Upper lobe of left lung (tissue), 6 donors: ENCODE measurements around the gene SEL1L3. TPM values are rescaled to one million over a fixed set of nuclear protein-coding genes. Genes with fewer than 3 reads are reported as not detected.

Experiments
- ATAC-seq, 2 donors: fragments of 200-7000 bp; cut with Tn5 transposase; one replicate each; pipeline ENCODE4 v1.9.1; 2022; ENCODE audit warnings: mild to moderate bottlenecking in 2 of 2, moderate library complexity in 2 of 2; ENCODE audit not compliant: low FRiP score in 2 of 2
- DNase-seq, 2 donors: peaks; one replicate each; pipeline ENCODE4 v3.0.0-alpha.2; 2019 to 2020
- H3K27ac ChIP-seq, 4 donors: fragments of 200-600 bp; sonication (generic); one replicate each; pipeline ENCODE4 v1.5.1; 2016 to 2019
- H3K27me3 ChIP-seq, 4 donors: fragments of 200-600 bp; sonication (generic); one replicate each; pipeline ENCODE4 v1.5.1; 2017 to 2019
- H3K36me3 ChIP-seq, 4 donors: fragments of 200-600 bp; sonication (generic); one replicate each; pipeline ENCODE4 v1.5.1; 2016 to 2019
- H3K4me1 ChIP-seq, 4 donors: fragments of 200-600 bp; sonication (generic); one replicate each; pipeline ENCODE4 v1.5.1; 2018 to 2019
- H3K4me3 ChIP-seq, 4 donors: fragments of 200-600 bp; sonication (generic); one replicate each; pipeline ENCODE4 v1.5.1; 2017 to 2019; ENCODE audit warnings: mild to moderate bottlenecking in 2 of 4, moderate library complexity in 1 of 4
- H3K9me3 ChIP-seq, 4 donors: fragments of 200-600 bp; sonication (generic); one replicate each; pipeline ENCODE4 v1.5.1; 2018 to 2019
- CTCF ChIP-seq, 6 experiments: fragments of 450-650 bp in 4 of 6; fragments of 200-600 bp in 2 of 6; sonication (generic) in 2 of 6; IDR thresholded peaks; one replicate each; pipeline ENCODE4 v1.5.1; 2016 to 2019; ENCODE audit warnings: antibody characterized with exemption in 6 of 6
- EP300 ChIP-seq, 4 donors: sonication (generic); formaldehyde crosslinking; IDR thresholded peaks; one replicate each; pipeline ENCODE4 v1.5.1; 2017; ENCODE audit warnings: antibody characterized with exemption in 4 of 4, control low read depth in 2 of 4
- POLR2A ChIP-seq, 4 donors: fragments of 450-650 bp; IDR thresholded peaks; one replicate each; pipeline ENCODE4 v1.5.1; 2016 to 2017; ENCODE audit warnings: antibody characterized with exemption in 4 of 4, mild to moderate bottlenecking in 2 of 4
- POLR2AphosphoS5 ChIP-seq, 2 donors: sonication (generic); formaldehyde crosslinking; IDR thresholded peaks; one replicate each; pipeline ENCODE4 v1.5.1; 2017; ENCODE audit warnings: antibody characterized with exemption in 2 of 2
- WGBS, 2 donors: methylation state at CpG; one replicate each; pipeline ENCODE4 v1.1.5; 2017 to 2018; 5-methylcytosine and 5-hydroxymethylcytosine counted together
- total RNA-seq, 6 donors: library from RNA; depleted of rRNA in 4 of 6; stranded (reverse); fragments of >200 nt in 4 of 6; gene quantifications; one replicate each; pipeline versions ENCODE4 v1.1.0 to v1.2.1, GENCODE V29; 2016 to 2021
- donor health status: DM: no; HTN: no; CAD: no; lungs with moderate emphysema.
- donor health status: DM: no; HTN: yes; CAD: no; lungs with severe emphysema.

SEL1L3 gene
- total RNA-seq, 6 donors from 2014 or later: 41.7 to 197 (median 64.7) TPM

DNA sequence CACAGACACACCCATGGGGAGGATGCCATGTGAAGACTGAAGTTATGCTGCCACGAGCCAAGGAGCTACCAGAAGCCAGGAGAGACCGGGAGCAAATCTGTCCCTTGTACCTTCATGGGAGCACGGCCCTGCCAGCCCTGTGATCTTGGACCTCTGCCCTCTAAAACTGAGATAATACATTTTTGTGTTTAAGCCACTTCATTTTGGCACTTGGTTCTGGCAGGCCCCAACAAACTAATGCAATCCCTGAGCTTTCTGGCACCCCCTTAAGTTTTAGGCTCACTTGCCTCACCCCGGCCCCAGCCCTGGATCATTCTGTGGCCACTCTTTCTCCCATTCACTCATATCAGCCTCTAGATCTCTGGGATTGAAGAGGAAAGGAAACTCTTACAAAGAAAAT is 35.4 kb downstream of the SEL1L3 start:
- Histone ChIP-seq H3K27ac (no peak overlapping the region), H3K27me3 (no peaks in the 10 kb centered on the region), H3K9me3 (no peaks in the 10 kb centered on the region), H3K4me3 (no peak overlapping the region), H3K36me3 (peaks cover 0 to 5% (median under 1%) of the 10 kb centered on the region in 4 donors), H3K4me1 (no peaks in the 10 kb centered on the region)
- peak in 1 of 2 donors; percentile 47 for ATAC-seq
- 82 to 83% methylated on average over 4 of the region's 4 CpGs for WGBS, 2 donors
- TF ChIP-seq POLR2AphosphoS5 (IDR thresholded peaks at IDR 0.05) (no peak), EP300 (IDR thresholded peaks at IDR 0.05) (no peak), CTCF (IDR thresholded peaks at IDR 0.05) (no peak), POLR2A (IDR thresholded peaks at IDR 0.05) (no peak)
- DNase-seq: no peak

DNA sequence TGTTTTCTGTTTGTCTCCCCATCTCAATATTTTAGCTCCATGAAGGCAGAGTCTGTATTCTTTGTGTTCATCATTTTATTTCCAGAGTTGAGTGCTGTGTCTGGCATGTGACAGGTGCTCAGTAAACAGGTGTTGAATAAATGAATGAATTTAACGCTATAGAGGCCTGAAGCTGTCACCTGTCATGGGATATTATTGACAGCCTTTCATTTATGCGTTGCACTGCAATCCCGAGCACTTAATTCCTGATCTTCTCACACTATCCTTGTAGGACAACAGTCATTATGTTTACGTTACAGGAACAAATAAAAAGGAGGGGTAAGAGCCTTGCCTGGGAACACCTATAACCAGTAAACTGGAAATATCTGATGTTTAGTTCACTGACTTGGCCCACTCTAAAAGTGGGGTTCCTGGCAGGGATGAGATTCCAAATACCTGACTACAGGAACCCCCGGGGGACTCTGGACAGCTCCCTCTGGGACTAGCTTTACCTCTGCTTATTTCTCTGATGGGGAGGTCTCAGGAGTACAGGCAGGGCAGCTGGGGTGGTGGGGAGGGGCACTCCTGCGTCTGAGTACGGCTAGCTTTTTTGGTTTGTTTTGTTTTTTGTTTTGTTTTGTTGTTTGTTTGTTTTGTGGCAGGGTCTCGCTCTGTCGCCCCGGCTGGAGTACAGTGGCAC is 36.6 kb downstream of the SEL1L3 start:
- H3K4me3 ChIP-seq: no peak overlapping the region
- H3K9me3 ChIP-seq: no peaks in the 10 kb centered on the region
- DNase-seq: no peak
- H3K4me1 ChIP-seq: no peaks in the 10 kb centered on the region
- no peak for ATAC-seq
- H3K27me3 ChIP-seq: no peaks in the 10 kb centered on the region
- WGBS, 2 donors: 92 to 94% methylated on average over 10 of the region's 10 CpGs
- TF ChIP-seq POLR2AphosphoS5 (IDR thresholded peaks at IDR 0.05) (no peak), POLR2A (IDR thresholded peaks at IDR 0.05) (no peak), EP300 (IDR thresholded peaks at IDR 0.05) (no peak), CTCF (IDR thresholded peaks at IDR 0.05) (no peak)
- H3K36me3 ChIP-seq: peaks cover 0 to 11% (median 2%) of the 10 kb centered on the region in 4 donors
- no peak overlapping the region for H3K27ac ChIP-seq

- TF ChIP-seq POLR2A (IDR thresholded peaks at IDR 0.05) (no peak), CTCF (IDR thresholded peaks at IDR 0.05) (no peak), EP300 (IDR thresholded peaks at IDR 0.05) (no peak), POLR2AphosphoS5 (IDR thresholded peaks at IDR 0.05) (no peak)
- ATAC-seq (no peak), DNase-seq (no peak)
- H3K4me1 ChIP-seq: no peaks in the 10 kb centered on the region
- no peaks in the 10 kb centered on the region for H3K9me3 ChIP-seq
- no peak overlapping the region for H3K4me3 ChIP-seq
- H3K36me3 ChIP-seq: peaks cover 0 to 29% (median 19%) of the 10 kb centered on the region in 4 donors
- H3K27ac ChIP-seq: no peak overlapping the region
- WGBS, 2 donors: 82 to 85% methylated on average over 7 of the region's 7 CpGs
- H3K27me3 ChIP-seq: no peaks in the 10 kb centered on the region
These were observed 39.2 kb downstream of the SEL1L3 start for GRCh38 chr4:25823632-25824031.

GRCh38 chr4:25821899-25822298 is 40.9 kb downstream of the SEL1L3 start:
- no peak overlapping the region for H3K4me3 ChIP-seq
- no peak for ATAC-seq
- H3K27me3 ChIP-seq: no peaks in the 10 kb centered on the region
- WGBS, 2 donors: 89 to 98% methylated on average over 8 of the region's 8 CpGs
- H3K9me3 ChIP-seq: no peaks in the 10 kb centered on the region
- no peaks in the 10 kb centered on the region for H3K4me1 ChIP-seq
- H3K36me3 ChIP-seq: peaks cover 0 to 41% (median 21%) of the 10 kb centered on the region in 4 donors
- H3K27ac ChIP-seq: no peak overlapping the region
- TF ChIP-seq POLR2AphosphoS5 (IDR thresholded peaks at IDR 0.05): no peak
- no peak for TF ChIP-seq POLR2A (IDR thresholded peaks at IDR 0.05)
- no peak for TF ChIP-seq EP300 (IDR thresholded peaks at IDR 0.05)
- TF ChIP-seq CTCF (IDR thresholded peaks at IDR 0.05): no peak
- DNase-seq: no peak

GRCh38 chr4:25821267-25821666 is 41.5 kb downstream of the SEL1L3 start:
- TF ChIP-seq POLR2AphosphoS5 (IDR thresholded peaks at IDR 0.05) (no peak), EP300 (IDR thresholded peaks at IDR 0.05) (no peak), POLR2A (IDR thresholded peaks at IDR 0.05) (no peak), CTCF (IDR thresholded peaks at IDR 0.05) (no peak)
- Histone ChIP-seq H3K27ac (no peak overlapping the region), H3K4me3 (no peak overlapping the region), H3K36me3 (peaks cover 0 to 46% (median 20%) of the 10 kb centered on the region in 4 donors), H3K9me3 (no peaks in the 10 kb centered on the region), H3K27me3 (no peaks in the 10 kb centered on the region), H3K4me1 (no peaks in the 10 kb centered on the region)
- 92 to 96% methylated on average over 7 of the region's 7 CpGs for WGBS, 2 donors
- ATAC-seq (no peak), DNase-seq (no peak)
